H1 (cell line): Measurements from ENCODE around the gene SV2C. TPM values are rescaled to one million over a fixed set of nuclear protein-coding genes. Genes with fewer than 3 reads are reported as not detected.

Experiments used
- CTCF ChIP-seq, 3 experiments: IDR thresholded peaks; 1 replicate in 2 of 3; 2 replicates in 1 of 3; pipeline versions ENCODE4 v1.5.1 to v1.6.1; 2011; ENCODE audit warnings: low read length in 3 of 3, mild to moderate bottlenecking in 3 of 3, inconsistent platforms in 2 of 3, low read depth in 1 of 3, moderate library complexity in 1 of 3; ENCODE audit not compliant: insufficient read depth in 1 of 3; ENCODE audit errors: control extremely low read depth in 1 of 3
- SP1 ChIP-seq: IDR thresholded peaks from 2 replicates; pipeline ENCODE4 v1.6.1; 2011; ENCODE audit warnings: low read depth, low read length
- USF2 ChIP-seq: IDR thresholded peaks from 2 replicates; pipeline ENCODE4 v1.6.1; 2011; ENCODE audit warnings: low read length, improper control_type of control experiment
- polyA plus RNA-seq, 7 experiments: library from polyadenylated mRNA; depleted of rRNA in 3 of 7; stranded (reverse) in 5 of 7; unstranded in 2 of 7; fragments of >200 nt in 5 of 7; fragments of 200-250 nt in 2 of 7; gene quantifications; 1 replicate in 5 of 7; 2 replicates in 1 of 7; 4 replicates in 1 of 7; pipeline versions ENCODE4 v1.2.1 to v1.2.3, GENCODE V29; 2011 to 2013; ENCODE audit warnings: missing spikeins in 2 of 7, mixed read lengths in 2 of 7
- total RNA-seq: library from RNA; stranded (reverse); fragmentation: NEBNext Ultra II Directional; extraction: Animal tissue kit (Norgen Biotek cat#: 25700); gene quantifications from 2 replicates; pipeline ENCODE4 v1.2.1, GENCODE V29; 2021

Gene SV2C
- total and polyA plus RNA-seq, 2 of the 8 experiments (the other 6 are each of a cell fraction or from before 2014, with no cell fraction given), result 0.08 to 0.24 TPM

- no peak for TF ChIP-seq CTCF (IDR thresholded peaks at IDR 0.05; ENCODE audit: control extremely low read depth in 1 of 3, insufficient read depth in 1 of 3, low read depth in 1 of 3, low read length in 3 of 3)
- no peak for TF ChIP-seq USF2
- no peak for TF ChIP-seq SP1
Observed at GRCh38 chr5:76125346-76125745, 42.2 kb downstream of the SV2C start (continued).
